DOHH2 (cell line): ENCODE data around the gene LCOR.
"Not testable (repeated sequence)": the region's sequence is repeated elsewhere in the genome, so short reads cannot be mapped to it uniquely, and the experiment has no call there.

Source experiments
- H3F3A ChIP-seq: fragments of 200-600 bp; sonication (generic), shearing (Covaris generic); 2 replicates; pipeline ENCODE4 v1.6.0; 2016; ENCODE audit warnings: antibody characterized with exemption, mild to moderate bottlenecking; ENCODE audit not compliant: control insufficient read depth, insufficient read depth
- H3K27ac ChIP-seq: fragments of 200-600 bp; sonication (generic); 2 replicates; pipeline ENCODE4 v1.5.1; 2014; ENCODE audit warnings: low read depth, mild to moderate bottlenecking, low read length, moderate library complexity
- H3K27me3 ChIP-seq: fragments of 200-600 bp; sonication (generic); 2 replicates; pipeline ENCODE4 v1.6.1; 2014; ENCODE audit warnings: mild to moderate bottlenecking, low read length, mixed read lengths; ENCODE audit not compliant: control insufficient read depth
- H3K36me3 ChIP-seq: fragments of 200-600 bp; sonication (generic); 2 replicates; pipeline ENCODE4 v1.6.1; 2014; ENCODE audit warnings: mild to moderate bottlenecking, low read length, moderate library complexity, mixed read lengths; ENCODE audit not compliant: control insufficient read depth
- H3K4me1 ChIP-seq: fragments of 200-600 bp; sonication (generic); 2 replicates; pipeline ENCODE4 v1.6.1; 2014; ENCODE audit warnings: mild to moderate bottlenecking, low read length, mixed read lengths; ENCODE audit not compliant: control insufficient read depth
- H3K4me2 ChIP-seq: fragments of 200-600 bp; sonication (generic); 2 replicates; pipeline ENCODE4 v1.6.0; 2014; ENCODE audit warnings: mild to moderate bottlenecking, low read length, moderate library complexity
- H3K4me3 ChIP-seq: fragments of 200-600 bp; sonication (generic); 2 replicates; pipeline ENCODE4 v1.5.1; 2014; ENCODE audit warnings: mild to moderate bottlenecking, low read length, mixed read lengths
- H3K79me2 ChIP-seq: fragments of 200-600 bp; sonication (generic); 2 replicates; pipeline ENCODE4 v1.6.1; 2014; ENCODE audit warnings: mild to moderate bottlenecking, low read length, mixed read lengths; ENCODE audit not compliant: control insufficient read depth
- H3K9me2 ChIP-seq: fragments of 200-600 bp; sonication (generic); replicated peaks from 2 replicates; pipeline ENCODE4 v1.6.1; 2014; ENCODE audit warnings: mild to moderate bottlenecking, low read length, mixed read lengths; ENCODE audit not compliant: control insufficient read depth
- H3K9me3 ChIP-seq: fragments of 200-600 bp; sonication (generic); 2 replicates; pipeline ENCODE4 v1.6.1; 2014; ENCODE audit warnings: antibody characterized with exemption, low read length, mixed read lengths; ENCODE audit not compliant: control insufficient read depth, insufficient read depth
- H4K20me1 ChIP-seq: fragments of 200-600 bp; sonication (generic); 2 replicates; pipeline ENCODE4 v1.6.0; 2014; ENCODE audit warnings: low read depth, mild to moderate bottlenecking, antibody characterized with exemption, low read length, moderate library complexity; ENCODE audit not compliant: control insufficient read depth, insufficient read depth
- CTCF ChIP-seq: fragments of 200-600 bp; sonication (generic); IDR thresholded peaks from one replicate; pipeline ENCODE4 v1.5.1; 2014; ENCODE audit warnings: antibody characterized with exemption, mild to moderate bottlenecking, low read depth, low read length; ENCODE audit not compliant: poor library complexity, severe bottlenecking
- EZH2phosphoT487 ChIP-seq: fragments of 200-600 bp; sonication (generic); IDR thresholded peaks from 2 replicates; pipeline ENCODE4 v1.6.1; 2017; ENCODE audit warnings: borderline replicate concordance, mild to moderate bottlenecking, antibody characterized with exemption, low read length, moderate library complexity, mixed read lengths

LCOR gene

GRCh38 chr10:96803288-96803664, 28.8 kb upstream of the LCOR start:
- Histone ChIP-seq H3K9me3 (peaks cover 10% of the 10 kb centered on the region), H3K36me3 (no peaks in the 10 kb centered on the region; the same call in 1 of the 2 replicates), H3K4me3 (no peak overlapping the region), H3F3A (peaks cover 10% of the 10 kb centered on the region; the same call in 1 of the 2 replicates), H3K79me2 (no peaks in the 10 kb centered on the region), H3K4me2 (no peak overlapping the region), H4K20me1 (no peaks in the 10 kb centered on the region), H3K27me3 (no peaks in the 10 kb centered on the region), H3K9me2 (no peaks in the 10 kb centered on the region), H3K27ac (no peak overlapping the region), H3K4me1 (peaks cover 4% of the 10 kb centered on the region)
- TF ChIP-seq CTCF (no peak), EZH2phosphoT487 (no peak)

- TF ChIP-seq EZH2phosphoT487 = no peak
- no peak for TF ChIP-seq CTCF
- Histone ChIP-seq H3F3A (no peaks in the 10 kb centered on the region; the same call in 1 of the 2 replicates), H3K4me3 (no peak overlapping the region), H3K79me2 (no peaks in the 10 kb centered on the region), H3K9me3 (no peaks in the 10 kb centered on the region), H3K4me1 (peaks cover 9% of the 10 kb centered on the region), H3K27ac (no peak overlapping the region), H3K4me2 (no peak overlapping the region), H3K36me3 (no peaks in the 10 kb centered on the region), H4K20me1 (no peaks in the 10 kb centered on the region), H3K27me3 (no peaks in the 10 kb centered on the region), H3K9me2 (no peaks in the 10 kb centered on the region)
Observed at GRCh38 chr10:96814264-96814663, 17.8 kb upstream of the LCOR start.

- not testable (repeated sequence) for H3K9me3 ChIP-seq, H3K9me2 ChIP-seq, H4K20me1 ChIP-seq, H3F3A ChIP-seq, H3K36me3 ChIP-seq, H3K79me2 ChIP-seq, H3K27me3 ChIP-seq, H3K27ac ChIP-seq, H3K4me1 ChIP-seq, H3K4me3 ChIP-seq, H3K4me2 ChIP-seq
Observed at GRCh38 chr10:96818971-96819370, 13.1 kb upstream of the LCOR start.

- Histone ChIP-seq H3K9me3 (no peaks in the 10 kb centered on the region), H3K4me3 (no peak overlapping the region), H3K4me2 (no peak overlapping the region), H3K27ac (no peak overlapping the region), H3K79me2 (no peaks in the 10 kb centered on the region), H4K20me1 (no peaks in the 10 kb centered on the region), H3K36me3 (no peaks in the 10 kb centered on the region), H3F3A (no peaks in the 10 kb centered on the region), H3K9me2 (no peaks in the 10 kb centered on the region), H3K27me3 (no peaks in the 10 kb centered on the region), H3K4me1 (no peaks in the 10 kb centered on the region)
- TF ChIP-seq CTCF = no peak
- TF ChIP-seq EZH2phosphoT487 = no peak
Observed at GRCh38 chr10:96820765-96821164, 11.3 kb upstream of the LCOR start.
